ENCODE results near the gene TNFRSF9. TPM values are rescaled to one million over a fixed set of nuclear protein-coding genes. Genes with fewer than 3 reads are reported as not detected.

TNFRSF9 gene
- total and polyA plus RNA-seq, 9 of the 15 experiments (the other 6 are each of a cell fraction or from before 2014, with no cell fraction given) = 0.04 to 0.29 (median 0.08) TPM; not detected in 1

- peak; percentile 29 to 55; a peak in 2 of 4 replicates for TF ChIP-seq KDM1A (IDR thresholded peaks at IDR 0.05)
- peak; percentile 97 for TF ChIP-seq ZNF146 (CRISPR knock-in tag; IDR thresholded peaks at IDR 0.05; ENCODE audit: unreplicated experiment)
These were observed 49.8 kb downstream of the TNFRSF9 start (continued) for GRCh38 chr1:7890853-7891252.

GRCh38 chr1:7888248-7889081, 52.2 kb downstream of the TNFRSF9 start:
- Histone ChIP-seq H3K27me3 (ENCODE audit: control insufficient read depth in 2 of 2, insufficient read depth in 2 of 2, low read length in 2 of 2) (peaks cover 18 to 32% of the 10 kb centered on the region in 2 experiments), H3K9ac (ENCODE audit: insufficient read depth in 1 of 2, low read depth in 2 of 2, low read length in 2 of 2) (no peak overlapping the region), H3K9me3 (replicated peaks; ENCODE audit: control insufficient read depth, insufficient read depth, low read depth, low read length) (no peaks in the 10 kb centered on the region), H3K4me3 (no peak overlapping the region), H4K20me1 (replicated peaks; ENCODE audit: control insufficient read depth, insufficient read depth, low read length) (no peaks in the 10 kb centered on the region), H3K4me2 (ENCODE audit: insufficient read depth, low read length) (no peak overlapping the region), H3K36me3 (ENCODE audit: control insufficient read depth, insufficient read depth, low read length) (no peaks in the 10 kb centered on the region), H3K4me1 (replicated peaks in 1 of 2; ENCODE audit: control insufficient read depth in 2 of 2, insufficient read depth in 2 of 2, low read length in 2 of 2) (peaks cover 0 to 8% of the 10 kb centered on the region in 2 experiments; a peak in 3 of 5 replicates), H2AFZ (ENCODE audit: low read depth, low read length) (no peak overlapping the region), H3K27ac (ENCODE audit: extremely low read depth, low read depth, low read length) (no peak overlapping the region), H3K79me2 (ENCODE audit: control insufficient read depth, insufficient read depth, low read length) (no peaks in the 10 kb centered on the region), H3K9me1 (ENCODE audit: control insufficient read depth, insufficient read depth, low read length) (no peaks in the 10 kb centered on the region)
- POLR2A ChIA-PET = interaction anchor here (0.8 kb wide), 1 partner anchor 240 kb away, joined by 3 read pairs; no protein-coding TSS in a partner anchor
- DNase-seq (ENCODE audit: extremely low read depth in 1 of 4, low spot score in 3 of 4) (no peak), ATAC-seq (no peak), FAIRE-seq (no peak)
- 9% methylated on average over 9 of the region's 9 CpGs for WGBS (ENCODE audit: insufficient coverage, low coverage, missing lambda C conversion rate)
- CTCF ChIA-PET (ENCODE audit: low intra/inter-chr PET ratio) = no interaction called here
- BruUV-seq (replicated peaks) = no TSS peak
- in situ Hi-C loops (cut with MboI) = no loop called here
- intact Hi-C loops (cut with micrococcal nuclease) = no loop called here
- TF ChIP-seq ATF3 (IDR thresholded peaks at IDR 0.05) (peak; percentile 64), ATF3 (CRISPR knock-in tag; conservative IDR thresholded peaks at IDR 0.05) (no peak), HNRNPK (IDR thresholded peaks at IDR 0.05; ENCODE audit: low read depth, low read length, poor library complexity, severe bottlenecking) (no peak), NFIC (IDR thresholded peaks at IDR 0.05) (peak; percentile 35), CHD7 (IDR thresholded peaks at IDR 0.05; ENCODE audit: low read depth, low read length) (no peak)

Data from K562 (cell line).